ENCODE results near the gene ABCA3.

The ABCA3 gene

DNA sequence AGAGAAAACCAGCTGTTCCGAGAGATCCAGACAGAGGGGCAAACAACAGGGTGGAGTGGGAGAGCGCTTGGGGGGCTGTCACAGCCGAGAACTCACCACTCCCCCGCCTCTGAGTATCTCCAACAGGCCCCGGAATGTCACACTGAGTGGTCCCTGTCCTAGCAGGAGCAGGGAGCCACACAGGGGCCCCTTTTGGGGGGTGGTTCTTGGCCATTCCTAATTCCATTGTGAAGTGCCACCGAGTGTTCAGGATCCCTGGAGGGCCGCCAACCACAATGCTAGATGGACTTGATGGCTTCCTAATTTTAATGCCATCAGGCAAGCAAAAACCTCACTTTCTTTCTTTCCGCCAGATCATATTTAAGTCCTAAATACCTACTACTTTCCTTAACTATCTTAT, 16.8 kb downstream of the ABCA3 start:
- Histone ChIP-seq H3K27ac (ENCODE audit: low read depth, low read length) (no peak overlapping the region), H3K4me3 (ENCODE audit: low read depth in 1 of 5, low read length in 5 of 5) (no peak overlapping the region), H3K27me3 (ENCODE audit: control insufficient read depth in 5 of 5, insufficient read depth in 4 of 5, low read length in 5 of 5) (no peaks in the 10 kb centered on the region), H3K36me3 (ENCODE audit: control insufficient read depth in 5 of 5, insufficient read depth in 5 of 5, low read length in 5 of 5) (peaks cover 0 to 61% (median 41%) of the 10 kb centered on the region in 5 donors), H3K9me3 (ENCODE audit: control insufficient read depth in 5 of 5, low read length in 5 of 5) (no peaks in the 10 kb centered on the region), H3K4me1 (ENCODE audit: control insufficient read depth in 5 of 5, insufficient read depth in 5 of 5, low read length in 5 of 5) (no peaks in the 10 kb centered on the region), H3K9ac (ENCODE audit: low read length in 5 of 5) (no peak overlapping the region)

DNA sequence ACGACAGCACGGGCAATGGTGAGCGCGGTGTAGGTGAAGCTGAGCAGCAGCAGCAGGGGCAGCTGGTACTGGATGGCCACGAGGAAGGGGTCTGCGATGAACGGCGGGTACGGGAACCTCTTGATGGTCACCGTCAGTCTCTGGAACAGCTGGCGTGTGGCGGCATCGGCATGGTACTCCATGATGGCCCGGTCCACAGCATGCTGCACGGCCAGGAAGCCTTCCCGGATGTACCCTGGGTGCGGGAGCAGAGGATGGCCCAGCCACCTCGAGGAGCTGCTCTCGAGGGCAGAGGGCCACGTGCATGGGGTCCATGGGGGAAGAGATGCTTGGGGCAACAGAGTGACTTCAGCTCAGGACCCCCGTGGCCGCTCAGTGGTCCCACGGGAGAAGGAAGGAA, 20.9 kb downstream of the ABCA3 start:
- peaks cover 0 to 48% (median 32%) of the 10 kb centered on the region in 5 donors for H3K36me3 ChIP-seq (ENCODE audit: control insufficient read depth in 5 of 5, insufficient read depth in 5 of 5, low read length in 5 of 5)

DNA sequence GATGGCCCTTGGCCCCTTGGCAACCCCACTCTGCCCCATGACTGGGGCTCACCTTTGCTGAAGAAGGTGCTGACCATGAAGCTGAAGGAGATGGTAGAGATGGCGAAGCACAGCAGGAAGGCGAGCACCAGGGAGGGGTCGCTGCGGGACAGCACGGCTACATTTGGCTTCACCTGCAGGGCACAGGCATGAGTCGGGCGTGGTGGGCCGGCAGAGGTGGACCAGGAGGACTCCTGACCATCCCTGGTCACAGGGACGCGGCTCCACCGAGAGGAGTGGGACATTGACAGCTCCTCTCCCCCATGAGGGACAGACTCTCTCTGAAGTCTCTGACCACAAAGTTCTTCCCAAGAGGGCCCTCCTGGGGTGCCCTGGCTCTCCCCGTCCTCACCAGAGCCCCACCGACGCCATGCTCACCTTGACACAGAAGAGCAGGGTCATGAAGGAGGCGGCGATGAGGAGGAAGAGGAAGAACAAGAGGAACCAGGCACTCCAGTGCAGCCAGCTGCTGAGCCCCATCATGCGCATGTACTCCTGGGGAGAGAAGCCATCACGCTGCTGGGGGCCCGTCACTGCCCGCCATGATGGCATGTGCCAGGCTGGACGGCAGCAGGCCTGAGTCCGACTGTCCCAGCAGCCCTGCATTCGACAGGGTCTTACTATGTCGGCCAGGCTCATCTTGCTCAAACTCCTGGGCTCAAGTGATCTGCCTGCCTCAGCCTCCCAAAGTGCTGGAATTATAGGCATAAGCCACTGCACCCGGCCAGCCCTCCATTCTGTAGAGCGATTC, 23.1 kb downstream of the ABCA3 start:
- Histone ChIP-seq H3K36me3 (ENCODE audit: control insufficient read depth in 5 of 5, insufficient read depth in 5 of 5, low read length in 5 of 5) (peaks cover 0 to 34% (median 23%) of the 10 kb centered on the region in 5 donors), H3K9ac (ENCODE audit: low read length in 5 of 5) (no peak overlapping the region)

More for the DNA sequence above, 20.9 kb downstream of the ABCA3 start:
- no peak overlapping the region for H3K9ac ChIP-seq (ENCODE audit: low read length in 5 of 5)
- no peaks in the 10 kb centered on the region for H3K4me1 ChIP-seq (ENCODE audit: control insufficient read depth in 5 of 5, insufficient read depth in 5 of 5, low read length in 5 of 5)
- H3K4me3 ChIP-seq (ENCODE audit: low read depth in 1 of 5, low read length in 5 of 5): no peak overlapping the region
- no peaks in the 10 kb centered on the region for H3K9me3 ChIP-seq (ENCODE audit: control insufficient read depth in 5 of 5, low read length in 5 of 5)
- no peaks in the 10 kb centered on the region for H3K27me3 ChIP-seq (ENCODE audit: control insufficient read depth in 5 of 5, insufficient read depth in 4 of 5, low read length in 5 of 5)
- H3K27ac ChIP-seq (ENCODE audit: low read depth, low read length): no peak overlapping the region

GRCh38 chr16:2308089-2308962, 32.2 kb downstream of the ABCA3 start:
- Histone ChIP-seq H3K36me3 (ENCODE audit: control insufficient read depth in 5 of 5, insufficient read depth in 5 of 5, low read length in 5 of 5) (peaks cover 0 to 20% (median 9%) of the 10 kb centered on the region in 5 donors), H3K27ac (ENCODE audit: low read depth, low read length) (no peak overlapping the region), H3K4me3 (ENCODE audit: low read depth in 1 of 5, low read length in 5 of 5) (no peak overlapping the region)

More for the DNA sequence above, 23.1 kb downstream of the ABCA3 start:
- Histone ChIP-seq H3K4me1 (ENCODE audit: control insufficient read depth in 5 of 5, insufficient read depth in 5 of 5, low read length in 5 of 5) (no peaks in the 10 kb centered on the region), H3K27me3 (ENCODE audit: control insufficient read depth in 5 of 5, insufficient read depth in 4 of 5, low read length in 5 of 5) (no peaks in the 10 kb centered on the region), H3K9me3 (ENCODE audit: control insufficient read depth in 5 of 5, low read length in 5 of 5) (no peaks in the 10 kb centered on the region), H3K27ac (ENCODE audit: low read depth, low read length) (no peak overlapping the region), H3K4me3 (ENCODE audit: low read depth in 1 of 5, low read length in 5 of 5) (no peak overlapping the region)

DNA sequence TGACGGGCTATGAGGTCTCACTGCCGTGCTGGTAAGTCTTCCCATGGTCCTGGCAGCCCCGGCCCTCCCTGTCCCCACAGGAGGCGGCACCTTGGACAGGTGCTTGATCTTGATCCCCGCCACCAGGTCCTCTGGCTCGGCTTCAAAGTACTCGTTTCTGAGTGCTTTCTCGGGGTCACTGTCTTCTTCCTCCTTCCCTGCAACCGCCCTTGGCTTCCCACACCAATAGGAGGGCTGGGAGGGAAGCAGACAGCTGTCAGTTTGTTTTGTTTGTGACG, 40.7 kb downstream of the ABCA3 start:
- H3K36me3 ChIP-seq (ENCODE audit: control insufficient read depth in 5 of 5, insufficient read depth in 5 of 5, low read length in 5 of 5): peaks cover 0 to 20% (median 16%) of the 10 kb centered on the region in 5 donors
- H3K9ac ChIP-seq (ENCODE audit: low read length in 5 of 5): no peak overlapping the region
- H3K4me3 ChIP-seq (ENCODE audit: low read depth in 1 of 5, low read length in 5 of 5): no peak overlapping the region
- H3K4me1 ChIP-seq (ENCODE audit: control insufficient read depth in 5 of 5, insufficient read depth in 5 of 5, low read length in 5 of 5): peaks cover 0 to 14% (median 10%) of the 10 kb centered on the region in 5 donors
- H3K27me3 ChIP-seq (ENCODE audit: control insufficient read depth in 5 of 5, insufficient read depth in 4 of 5, low read length in 5 of 5): no peaks in the 10 kb centered on the region
- no peak overlapping the region for H3K27ac ChIP-seq (ENCODE audit: low read depth, low read length)
- no peaks in the 10 kb centered on the region for H3K9me3 ChIP-seq (ENCODE audit: control insufficient read depth in 5 of 5, low read length in 5 of 5)

More at GRCh38 chr16:2308089-2308962, 32.2 kb downstream of the ABCA3 start:
- Histone ChIP-seq H3K9me3 (ENCODE audit: control insufficient read depth in 5 of 5, low read length in 5 of 5) (no peaks in the 10 kb centered on the region), H3K27me3 (ENCODE audit: control insufficient read depth in 5 of 5, insufficient read depth in 4 of 5, low read length in 5 of 5) (no peaks in the 10 kb centered on the region), H3K4me1 (ENCODE audit: control insufficient read depth in 5 of 5, insufficient read depth in 5 of 5, low read length in 5 of 5) (no peaks in the 10 kb centered on the region), H3K9ac (ENCODE audit: low read length in 5 of 5) (no peak overlapping the region)

GRCh38 chr16:2299121-2299914, 41.2 kb downstream of the ABCA3 start:
- H3K36me3 ChIP-seq (ENCODE audit: control insufficient read depth in 5 of 5, insufficient read depth in 5 of 5, low read length in 5 of 5): peaks cover 0 to 20% (median 16%) of the 10 kb centered on the region in 5 donors
- H3K9me3 ChIP-seq (ENCODE audit: control insufficient read depth in 5 of 5, low read length in 5 of 5): no peaks in the 10 kb centered on the region
- H3K27ac ChIP-seq (ENCODE audit: low read depth, low read length): no peak overlapping the region
- H3K27me3 ChIP-seq (ENCODE audit: control insufficient read depth in 5 of 5, insufficient read depth in 4 of 5, low read length in 5 of 5): no peaks in the 10 kb centered on the region
- H3K9ac ChIP-seq (ENCODE audit: low read length in 5 of 5): no peak overlapping the region
- H3K4me3 ChIP-seq (ENCODE audit: low read depth in 1 of 5, low read length in 5 of 5): no peak overlapping the region
- H3K4me1 ChIP-seq (ENCODE audit: control insufficient read depth in 5 of 5, insufficient read depth in 5 of 5, low read length in 5 of 5): peaks cover 0 to 14% (median 10%) of the 10 kb centered on the region in 5 donors

- no peak overlapping the region for H3K4me3 ChIP-seq (ENCODE audit: low read depth in 1 of 5, low read length in 5 of 5)
- H3K9me3 ChIP-seq (ENCODE audit: control insufficient read depth in 5 of 5, low read length in 5 of 5): no peaks in the 10 kb centered on the region
- H3K36me3 ChIP-seq (ENCODE audit: control insufficient read depth in 5 of 5, insufficient read depth in 5 of 5, low read length in 5 of 5): peaks cover 0 to 16% (median 13%) of the 10 kb centered on the region in 5 donors
- H3K4me1 ChIP-seq (ENCODE audit: control insufficient read depth in 5 of 5, insufficient read depth in 5 of 5, low read length in 5 of 5): peaks cover 0 to 14% (median 10%) of the 10 kb centered on the region in 5 donors
- H3K27me3 ChIP-seq (ENCODE audit: control insufficient read depth in 5 of 5, insufficient read depth in 4 of 5, low read length in 5 of 5): no peaks in the 10 kb centered on the region
- no peak overlapping the region for H3K27ac ChIP-seq (ENCODE audit: low read depth, low read length)
- H3K9ac ChIP-seq (ENCODE audit: low read length in 5 of 5): no peak overlapping the region
Observed at GRCh38 chr16:2298621-2299020, 41.9 kb downstream of the ABCA3 start.

- no peak overlapping the region for H3K27ac ChIP-seq (ENCODE audit: low read depth, low read length)
Observed at GRCh38 chr16:2297506-2297860, 43.0 kb downstream of the ABCA3 start.

DNA sequence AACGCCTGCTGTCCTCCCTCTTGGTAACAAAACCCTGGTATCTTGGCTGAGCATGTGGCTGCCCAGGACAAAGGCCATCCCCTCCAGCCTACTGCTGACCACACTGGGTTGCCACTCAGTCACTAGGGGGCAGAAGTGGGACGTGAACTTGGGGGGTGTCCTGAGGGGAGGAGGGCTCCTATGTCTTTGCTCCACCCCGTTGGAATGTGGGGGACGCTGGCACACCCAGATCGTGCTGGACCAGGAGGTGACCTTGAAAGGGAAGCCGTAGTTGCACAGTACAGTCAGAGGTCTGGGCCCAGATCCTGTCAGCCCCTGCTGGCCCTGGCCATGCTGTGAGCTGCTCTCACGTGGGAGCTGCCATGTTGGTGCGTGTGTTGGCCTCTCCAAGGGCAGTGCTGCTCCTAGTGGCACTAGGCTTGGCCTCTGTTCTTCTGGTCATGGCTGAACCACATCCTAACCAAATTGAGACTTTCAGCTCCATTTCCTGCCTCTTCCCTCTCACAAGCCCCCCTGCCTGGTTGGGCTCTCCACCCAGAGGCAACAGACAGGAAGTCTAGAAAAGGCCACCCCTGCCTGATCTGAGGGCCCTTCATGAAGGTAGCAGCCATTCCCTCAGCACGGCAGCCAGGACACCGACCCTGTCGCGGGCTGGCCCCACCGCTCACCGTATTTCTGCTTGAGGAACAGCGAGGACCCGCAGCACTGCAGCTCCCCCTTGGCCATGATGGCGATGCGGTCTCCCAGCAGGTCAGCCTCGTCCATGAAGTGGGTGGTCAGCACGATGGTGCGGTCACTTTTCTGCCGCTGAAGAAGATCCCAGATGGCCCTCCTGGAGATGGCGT, 43.6 kb downstream of the ABCA3 start:
- H3K36me3 ChIP-seq (ENCODE audit: control insufficient read depth in 5 of 5, insufficient read depth in 5 of 5, low read length in 5 of 5): peaks cover 0 to 15% (median 12%) of the 10 kb centered on the region in 5 donors
- H3K9ac ChIP-seq (ENCODE audit: low read length in 5 of 5): no peak overlapping the region
- no peaks in the 10 kb centered on the region for H3K9me3 ChIP-seq (ENCODE audit: control insufficient read depth in 5 of 5, low read length in 5 of 5)
- H3K4me1 ChIP-seq (ENCODE audit: control insufficient read depth in 5 of 5, insufficient read depth in 5 of 5, low read length in 5 of 5): peaks cover 0 to 14% (median 10%) of the 10 kb centered on the region in 5 donors
- H3K27ac ChIP-seq (ENCODE audit: low read depth, low read length): no peak overlapping the region
- H3K27me3 ChIP-seq (ENCODE audit: control insufficient read depth in 5 of 5, insufficient read depth in 4 of 5, low read length in 5 of 5): no peaks in the 10 kb centered on the region
- H3K4me3 ChIP-seq (ENCODE audit: low read depth in 1 of 5, low read length in 5 of 5): no peak overlapping the region

More at GRCh38 chr16:2297506-2297860, 43.0 kb downstream of the ABCA3 start:
- no peaks in the 10 kb centered on the region for H3K9me3 ChIP-seq (ENCODE audit: control insufficient read depth in 5 of 5, low read length in 5 of 5)
- H3K27me3 ChIP-seq (ENCODE audit: control insufficient read depth in 5 of 5, insufficient read depth in 4 of 5, low read length in 5 of 5): no peaks in the 10 kb centered on the region
- peaks cover 0 to 14% (median 12%) of the 10 kb centered on the region in 5 donors for H3K36me3 ChIP-seq (ENCODE audit: control insufficient read depth in 5 of 5, insufficient read depth in 5 of 5, low read length in 5 of 5)
- peaks cover 0 to 14% (median 10%) of the 10 kb centered on the region in 5 donors for H3K4me1 ChIP-seq (ENCODE audit: control insufficient read depth in 5 of 5, insufficient read depth in 5 of 5, low read length in 5 of 5)
- H3K4me3 ChIP-seq (ENCODE audit: low read depth in 1 of 5, low read length in 5 of 5): no peak overlapping the region
- H3K9ac ChIP-seq (ENCODE audit: low read length in 5 of 5): no peak overlapping the region
